Right lobe of liver (tissue), 6 donors: ENCODE measurements around the gene RIC1. TPM values are rescaled to one million over a fixed set of nuclear protein-coding genes. Genes with fewer than 3 reads are reported as not detected.
"Not testable (repeated sequence)": the region's sequence is repeated elsewhere in the genome, so short reads cannot be mapped to it uniquely, and the experiment has no call there.

Source experiments
- ATAC-seq, 4 donors: fragments of 200-7000 bp; cut with Tn5 transposase; one replicate each; pipeline ENCODE4 v1.9.1; 2020; ENCODE audit warnings: mild to moderate bottlenecking in 4 of 4, moderate library complexity in 4 of 4
- DNase-seq, 3 donors: peaks; one replicate each; pipeline ENCODE4 v3.0.0-alpha.2; 2020
- H3K27ac ChIP-seq, 3 donors: fragments of 200-600 bp; one replicate each; pipeline ENCODE4 v1.8.0; 2022
- H3K27me3 ChIP-seq, 2 donors: fragments of 200-600 bp; one replicate each; pipeline ENCODE4 v1.8.0; 2022
- H3K36me3 ChIP-seq, 4 donors: fragments of 200-600 bp; sonication (generic) in 1 of 4; one replicate each; pipeline versions ENCODE4 v1.5.1 to v1.8.0; 2017 to 2022; ENCODE audit warnings: control low read depth in 1 of 4
- H3K4me1 ChIP-seq, 4 donors: fragments of 200-600 bp; sonication (generic) in 1 of 4; one replicate each; pipeline versions ENCODE4 v1.5.1 to v1.8.0; 2017 to 2022; ENCODE audit warnings: control low read depth in 1 of 4
- H3K4me3 ChIP-seq, 3 donors: fragments of 200-600 bp; one replicate each; pipeline ENCODE4 v1.8.0; 2022
- H3K9me3 ChIP-seq, 4 donors: fragments of 200-600 bp; sonication (generic) in 1 of 4; one replicate each; pipeline versions ENCODE4 v1.5.1 to v1.8.0; 2017 to 2022; ENCODE audit warnings: control low read depth in 1 of 4
- CTCF ChIP-seq, 4 donors: fragments of 200-600 bp in 3 of 4; fragments of 450-650 bp in 1 of 4; IDR thresholded peaks; one replicate each; pipeline versions ENCODE4 v1.5.1 to v1.8.0; 2016 to 2022; ENCODE audit warnings: antibody characterized with exemption in 4 of 4, mild to moderate bottlenecking in 2 of 4
- POLR2A ChIP-seq: fragments of 450-650 bp; IDR thresholded peaks from one replicate; pipeline ENCODE4 v1.6.1; 2017; ENCODE audit warnings: antibody characterized with exemption, mild to moderate bottlenecking
- WGBS: methylation state at CpG from one replicate; pipeline ENCODE4 v1.1.6; 2018; ENCODE audit warnings: low coverage, low lambda C conversion rate; ENCODE audit not compliant: insufficient coverage; ENCODE audit errors: missing lambda C conversion rate; 5-methylcytosine and 5-hydroxymethylcytosine counted together
- intact Hi-C, 2 donors: fragments of 100-400 bp; cut with DNase I; formaldehyde crosslinking; loops; one replicate each; pipeline versions ENCODE4 v1.11.2 to v1.14.1; 2022
- long read RNA-seq: library from polyadenylated mRNA; unstranded; transcript quantifications from one replicate; pipeline ENCODE4 v2.0.0, GENCODE V29; 2019
- total RNA-seq, 6 experiments: library from RNA; depleted of rRNA in 2 of 6; stranded (reverse); fragments of >200 nt in 2 of 6; fragmentation: NEBNext Ultra II Directional in 3 of 6; extraction: Animal tissue kit (Norgen Biotek cat#: 25700) in 3 of 6; gene quantifications; one replicate each; pipeline versions ENCODE4 v1.1.0 to v1.2.4, GENCODE V29; 2016 to 2023
- donor health status: DM: no; HTN: yes; CAD: no.
- donor health status: DM: no; HTN: no; CAD: no.
- donor health status: DM: no; HTN: no; CAD: no.
- donor health status: DM: no; HTN: yes; CAD: no.
- donor health status: DM: no; HTN: yes; CAD: no.

The RIC1 gene, protein sequence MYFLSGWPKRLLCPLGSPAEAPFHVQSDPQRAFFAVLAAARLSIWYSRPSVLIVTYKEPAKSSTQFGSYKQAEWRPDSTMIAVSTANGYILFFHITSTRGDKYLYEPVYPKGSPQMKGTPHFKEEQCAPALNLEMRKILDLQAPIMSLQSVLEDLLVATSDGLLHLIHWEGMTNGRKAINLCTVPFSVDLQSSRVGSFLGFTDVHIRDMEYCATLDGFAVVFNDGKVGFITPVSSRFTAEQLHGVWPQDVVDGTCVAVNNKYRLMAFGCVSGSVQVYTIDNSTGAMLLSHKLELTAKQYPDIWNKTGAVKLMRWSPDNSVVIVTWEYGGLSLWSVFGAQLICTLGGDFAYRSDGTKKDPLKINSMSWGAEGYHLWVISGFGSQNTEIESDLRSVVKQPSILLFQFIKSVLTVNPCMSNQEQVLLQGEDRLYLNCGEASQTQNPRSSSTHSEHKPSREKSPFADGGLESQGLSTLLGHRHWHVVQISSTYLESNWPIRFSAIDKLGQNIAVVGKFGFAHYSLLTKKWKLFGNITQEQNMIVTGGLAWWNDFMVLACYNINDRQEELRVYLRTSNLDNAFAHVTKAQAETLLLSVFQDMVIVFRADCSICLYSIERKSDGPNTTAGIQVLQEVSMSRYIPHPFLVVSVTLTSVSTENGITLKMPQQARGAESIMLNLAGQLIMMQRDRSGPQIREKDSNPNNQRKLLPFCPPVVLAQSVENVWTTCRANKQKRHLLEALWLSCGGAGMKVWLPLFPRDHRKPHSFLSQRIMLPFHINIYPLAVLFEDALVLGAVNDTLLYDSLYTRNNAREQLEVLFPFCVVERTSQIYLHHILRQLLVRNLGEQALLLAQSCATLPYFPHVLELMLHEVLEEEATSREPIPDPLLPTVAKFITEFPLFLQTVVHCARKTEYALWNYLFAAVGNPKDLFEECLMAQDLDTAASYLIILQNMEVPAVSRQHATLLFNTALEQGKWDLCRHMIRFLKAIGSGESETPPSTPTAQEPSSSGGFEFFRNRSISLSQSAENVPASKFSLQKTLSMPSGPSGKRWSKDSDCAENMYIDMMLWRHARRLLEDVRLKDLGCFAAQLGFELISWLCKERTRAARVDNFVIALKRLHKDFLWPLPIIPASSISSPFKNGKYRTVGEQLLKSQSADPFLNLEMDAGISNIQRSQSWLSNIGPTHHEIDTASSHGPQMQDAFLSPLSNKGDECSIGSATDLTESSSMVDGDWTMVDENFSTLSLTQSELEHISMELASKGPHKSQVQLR (N-terminal part only)
- 10 to 100 TPM in 5 of 6 experiments, 1 to 10 TPM in 1; 9.7 to 18.4 (median 10.5) TPM for total RNA-seq
- long read RNA-seq, partial matches to known transcripts: 1 of 1 reads
- long read RNA-seq, other reads (novel, unspliced or antisense): 0 of 1 reads

GRCh38 chr9:5628530-5629311 lies at the start of gene RIC1:
Gene RIC1, plus strand, starts transcription at chr9:5629107. Its CDS starts 203 bp downstream, at chr9:5629310.
- intact Hi-C loops: no loop called here
- H3K4me3 ChIP-seq: peak within 1 kb of the TSS; percentile 76 to 98 (median 94)
- peak; percentile 92 to 94 (median 94) for DNase-seq

DNA sequence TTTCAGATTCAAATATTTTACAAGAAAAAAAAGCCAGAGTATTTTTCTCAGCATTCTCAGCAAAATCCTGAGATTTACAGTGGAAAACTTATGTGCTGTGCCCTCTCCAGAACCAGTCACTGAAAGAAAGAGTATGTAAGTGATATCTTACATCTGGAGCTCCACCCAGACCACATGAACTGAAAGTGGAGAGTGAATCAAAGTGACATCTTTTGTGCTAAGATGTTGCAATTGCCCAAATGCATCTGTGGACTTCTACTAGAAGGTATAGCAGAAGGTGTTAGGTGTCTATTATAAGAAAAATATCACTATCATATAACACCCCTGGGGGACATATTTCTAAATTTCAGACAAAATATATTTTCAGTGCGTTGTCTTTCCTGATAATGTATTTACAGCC lies 49.0 kb upstream of the RIC1 start:
- no peak for DNase-seq
- no peak for TF ChIP-seq POLR2A
- no peak for TF ChIP-seq CTCF (IDR thresholded peaks at IDR 0.05)
- intact Hi-C loops: no loop called here
- Histone ChIP-seq H3K9me3 (no peaks in the 10 kb centered on the region), H3K36me3 (no peaks in the 10 kb centered on the region), H3K4me3 (no peak overlapping the region), H3K4me1 (no peaks in the 10 kb centered on the region), H3K27me3 (no peaks in the 10 kb centered on the region), H3K27ac (no peak overlapping the region)
- 88% methylated on average over 1 of the region's 1 CpG for WGBS
- no peak for ATAC-seq

More at GRCh38 chr9:5628530-5629311, at the start of gene RIC1:
- peak in 1 of 4 donors; percentile 10 for TF ChIP-seq CTCF (IDR thresholded peaks at IDR 0.05)
- TF ChIP-seq POLR2A: peak; percentile 97
- 0% methylated on average over 5 of the region's 84 CpGs for WGBS
- Histone ChIP-seq H3K9me3 (no peaks in the 10 kb centered on the region), H3K4me1 (peaks cover 0 to 26% (median 0%) of the 10 kb centered on the region in 4 donors), H3K27me3 (no peaks in the 10 kb centered on the region), H3K36me3 (no peaks in the 10 kb centered on the region), H3K27ac (peak within 1 kb of the TSS; percentile 86 to 87 (median 87))
- peak; percentile 91 to 97 (median 93) for ATAC-seq

GRCh38 chr9:5580650-5581049 lies 48.3 kb upstream of the RIC1 start:
- intact Hi-C loops: no loop called here
- H3K36me3 ChIP-seq: no peaks in the 10 kb centered on the region
- H3K9me3 ChIP-seq: no peaks in the 10 kb centered on the region
- TF ChIP-seq POLR2A (no peak), CTCF (IDR thresholded peaks at IDR 0.05) (no peak)
- DNase-seq (no peak), ATAC-seq (no peak)
- 86% methylated on average over 3 of the region's 3 CpGs for WGBS
- no peaks in the 10 kb centered on the region for H3K27me3 ChIP-seq
- H3K4me3 ChIP-seq: no peak overlapping the region
- H3K4me1 ChIP-seq: no peaks in the 10 kb centered on the region
- no peak overlapping the region for H3K27ac ChIP-seq

DNA sequence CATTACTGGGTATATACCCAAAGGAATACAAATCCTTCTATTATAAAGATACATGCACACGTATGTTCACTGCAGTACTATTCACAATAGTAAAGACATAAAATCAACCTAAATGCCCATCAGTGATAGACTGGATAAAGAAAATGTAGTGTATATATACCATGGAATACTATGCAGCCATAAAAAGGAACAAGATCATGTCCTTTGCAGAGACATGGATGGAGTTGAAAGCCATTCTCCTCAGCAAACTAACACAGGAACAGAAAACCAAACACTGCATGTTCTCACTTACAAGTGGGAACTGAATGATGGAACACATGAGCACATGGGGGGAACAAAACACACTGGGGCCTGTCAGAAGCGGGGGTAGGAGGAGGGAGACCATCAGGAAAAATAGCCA lies 47.2 kb upstream of the RIC1 start:
- not testable (repeated sequence) for ATAC-seq
- 91% methylated on average over 2 of the region's 2 CpGs for whole genome bisulfite sequencing

More for the DNA sequence above, 47.2 kb upstream of the RIC1 start:
- DNase-seq, intact Hi-C loops, H3K4me1 ChIP-seq, H3K9me3 ChIP-seq, H3K27me3 ChIP-seq, H3K36me3 ChIP-seq, H3K4me3 ChIP-seq, H3K27ac ChIP-seq: not testable (repeated sequence)
